DMS 273 treated with DMSO at 0.1 percent for 48 hours (cell line): ENCODE data around the gene PKD2.
A peak's percentile ranks its signal among the peaks of the same experiment; 100 is the strongest.

ENCODE experiments used
- DNase-seq: peaks from one replicate; lab custom pipeline; 2025; lab: John Stamatoyannopoulos, UW

The PKD2 gene

GRCh38 chr4:88007304-88008121 is at the start of gene PKD2:
PKD2 (plus strand) TSS chr4:88007635; CDS start chr4:88007734, 99 bp downstream.
- no peak for DNase-seq

- DNase-seq: no peak
Observed at GRCh38 chr4:87961993-87962392, 45.4 kb upstream of the PKD2 start.

GRCh38 chr4:87962398-87963146 is 44.9 kb upstream of the PKD2 start:
- no peak for DNase-seq

GRCh38 chr4:87965501-87965975 is 41.9 kb upstream of the PKD2 start:
- no peak for DNase-seq

GRCh38 chr4:87966095-87966496 is 41.3 kb upstream of the PKD2 start:
- no peak for DNase-seq

GRCh38 chr4:87967193-87967592 is 40.2 kb upstream of the PKD2 start:
- DNase-seq: peak; percentile 21

GRCh38 chr4:87970121-87970520 is 37.3 kb upstream of the PKD2 start:
- no peak for DNase-seq

GRCh38 chr4:87971866-87972265 is 35.6 kb upstream of the PKD2 start:
- DNase-seq: no peak

- DNase-seq: peak; percentile 21
Observed at GRCh38 chr4:87973283-87974169, 33.9 kb upstream of the PKD2 start.

GRCh38 chr4:87974856-87975462 is 32.5 kb upstream of the PKD2 start:
- DNase-seq: no peak

- DNase-seq: no peak
Observed at GRCh38 chr4:87975466-87975865, 32.0 kb upstream of the PKD2 start, which contains the start of gene SPP1. SPP1 (plus strand) TSS chr4:87975714; CDS start chr4:87976896, 1,182 bp downstream.

- no peak for DNase-seq
Observed at GRCh38 chr4:87977521-87978278, 29.7 kb upstream of the PKD2 start.

- DNase-seq: no peak
Observed at GRCh38 chr4:87978681-87979080, 28.8 kb upstream of the PKD2 start.

- no peak for DNase-seq
Observed at GRCh38 chr4:87979810-87980209, 27.6 kb upstream of the PKD2 start.

- no peak for DNase-seq
Observed at GRCh38 chr4:87981486-87981885, 25.9 kb upstream of the PKD2 start.

GRCh38 chr4:87982036-87982435 is 25.4 kb upstream of the PKD2 start:
- no peak for DNase-seq

- no peak for DNase-seq
Observed at GRCh38 chr4:87982446-87983010, 24.9 kb upstream of the PKD2 start.

- DNase-seq: no peak
Observed at GRCh38 chr4:87983996-87984395, 23.4 kb upstream of the PKD2 start.

GRCh38 chr4:87985097-87985886 is 22.1 kb upstream of the PKD2 start:
- DNase-seq: peak; percentile 16

GRCh38 chr4:87985887-87986200 is 21.6 kb upstream of the PKD2 start:
- DNase-seq: no peak
